Testis (tissue), 3 donors: Measurements from ENCODE around the gene CNR2. TPM values are rescaled to one million over a fixed set of nuclear protein-coding genes. Genes with fewer than 3 reads are reported as not detected.

Experiments
- DNase-seq: peaks from one replicate; pipeline ENCODE4 v3.0.0-alpha.2; 2019
- H3K27ac ChIP-seq, 2 donors: fragments of 200-600 bp; sonication (generic); one replicate each; pipeline ENCODE4 v1.5.1; 2019
- H3K27me3 ChIP-seq: fragments of 200-600 bp; sonication (generic); one replicate; pipeline ENCODE4 v1.5.1; 2019
- H3K36me3 ChIP-seq: fragments of 200-600 bp; sonication (generic); one replicate; pipeline ENCODE4 v1.5.1; 2017; ENCODE audit warnings: low read depth; ENCODE audit errors: missing control alignments
- H3K4me1 ChIP-seq: fragments of 200-600 bp; sonication (generic); one replicate; pipeline ENCODE4 v1.5.1; 2019
- H3K4me3 ChIP-seq, 2 donors: fragments of 200-600 bp; sonication (generic); one replicate each; pipeline ENCODE4 v1.5.1; 2017 to 2019
- H3K9me3 ChIP-seq: fragments of 200-600 bp; sonication (generic); one replicate; pipeline ENCODE4 v1.5.1; 2017
- CTCF ChIP-seq, 3 experiments: fragments of 450-650 bp in 2 of 3; fragments of 200-600 bp in 1 of 3; sonication (generic) in 1 of 3; IDR thresholded peaks; one replicate each; pipeline ENCODE4 v1.5.1; 2016 to 2019; ENCODE audit warnings: antibody characterized with exemption in 3 of 3, mild to moderate bottlenecking in 2 of 3, moderate library complexity in 1 of 3
- POLR2A ChIP-seq: fragments of 450-650 bp; IDR thresholded peaks from one replicate; pipeline ENCODE4 v1.6.1; 2017; ENCODE audit warnings: antibody characterized with exemption, mild to moderate bottlenecking, moderate library complexity
- WGBS, 2 donors: methylation state at CpG; one replicate each; pipeline ENCODE4 v1.1.5; 2018; 5-methylcytosine and 5-hydroxymethylcytosine counted together
- intact Hi-C: fragments of 100-400 bp; cut with DNase I; formaldehyde crosslinking; loops from one replicate; pipeline ENCODE4 v1.15.1; 2023; ENCODE audit warnings: low total_unique reads
- polyA plus RNA-seq: library from polyadenylated mRNA; stranded (reverse); fragments of 350-450 nt; fragmentation: Illumina TruSeq; extraction: RNeasy Lipid Tissue Mini Kit (QIAGEN cat#74804); gene quantifications from one replicate; pipeline ENCODE4 v1.2.3, GENCODE V29; 2014; ENCODE audit warnings: low read depth, low replicate concordance; ENCODE audit not compliant: insufficient read depth
- total RNA-seq, 2 donors: library from RNA; depleted of rRNA; stranded (reverse); fragments of >200 nt; gene quantifications; one replicate each; pipeline ENCODE4 v1.2.3, GENCODE V29; 2016

CNR2 gene
- total and polyA plus RNA-seq, 3 donors from 2014 or later: 0.06 to 0.20 (median 0.08) TPM

DNA sequence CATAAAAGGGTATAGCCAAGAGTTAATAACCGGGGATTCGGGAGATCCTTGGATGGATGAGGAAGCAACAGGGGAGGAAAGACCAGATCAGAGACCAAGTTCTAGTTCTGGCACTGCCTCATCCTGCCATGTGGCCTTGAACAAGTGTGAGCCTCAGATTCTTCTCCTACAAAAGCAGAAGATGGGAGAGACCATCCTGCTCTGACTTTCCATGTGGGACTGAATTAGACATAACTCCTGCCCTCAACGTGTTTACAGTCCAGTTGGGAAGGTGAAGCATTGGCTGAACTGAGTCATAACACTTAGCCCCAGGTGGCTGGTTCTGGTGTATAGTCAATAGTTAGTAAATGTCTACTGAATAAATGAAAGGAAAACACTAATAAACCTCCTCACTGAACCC lies 12.1 kb upstream of the CNR2 start:
- intact Hi-C loops: no loop called here
- 77 to 80% methylated on average over 3 of the region's 3 CpGs for WGBS, 2 donors
- no peaks in the 10 kb centered on the region for H3K27me3 ChIP-seq
- H3K9me3 ChIP-seq: no peaks in the 10 kb centered on the region
- H3K36me3 ChIP-seq: no peaks in the 10 kb centered on the region
- TF ChIP-seq POLR2A (no peak), CTCF (IDR thresholded peaks at IDR 0.05) (no peak)
- H3K4me3 ChIP-seq: no peak overlapping the region
- no peak overlapping the region for H3K27ac ChIP-seq
- DNase-seq: no peak
- no peaks in the 10 kb centered on the region for H3K4me1 ChIP-seq

DNA sequence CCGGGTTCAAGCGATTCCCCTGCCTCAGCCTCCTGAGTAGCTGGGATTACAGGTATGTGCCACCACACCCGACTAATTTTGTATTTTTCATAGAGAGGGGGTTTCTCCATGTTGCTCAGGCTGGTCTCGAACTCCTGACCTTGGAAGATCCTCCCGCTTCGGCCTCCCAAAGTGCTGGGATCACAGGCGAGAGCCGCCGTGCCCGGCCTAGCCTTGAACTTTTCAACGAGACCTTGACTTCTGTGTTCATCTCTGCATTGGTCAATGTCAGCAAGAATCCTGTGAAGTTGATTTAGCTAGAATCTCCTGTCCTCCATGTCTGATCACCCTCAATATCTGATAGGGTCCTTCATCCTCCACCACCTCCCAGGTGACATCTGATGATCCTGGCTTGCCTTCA lies 11.4 kb upstream of the CNR2 start:
- no peak overlapping the region for H3K4me3 ChIP-seq
- H3K36me3 ChIP-seq: no peaks in the 10 kb centered on the region
- no peak for DNase-seq
- intact Hi-C loops: no loop called here
- 79% methylated on average over 11 of the region's 11 CpGs for WGBS, 2 donors
- TF ChIP-seq POLR2A: no peak
- no peak for TF ChIP-seq CTCF (IDR thresholded peaks at IDR 0.05)
- peaks cover 3% of the 10 kb centered on the region for H3K4me1 ChIP-seq
- H3K27ac ChIP-seq: no peak overlapping the region
- no peaks in the 10 kb centered on the region for H3K27me3 ChIP-seq
- no peaks in the 10 kb centered on the region for H3K9me3 ChIP-seq

DNA sequence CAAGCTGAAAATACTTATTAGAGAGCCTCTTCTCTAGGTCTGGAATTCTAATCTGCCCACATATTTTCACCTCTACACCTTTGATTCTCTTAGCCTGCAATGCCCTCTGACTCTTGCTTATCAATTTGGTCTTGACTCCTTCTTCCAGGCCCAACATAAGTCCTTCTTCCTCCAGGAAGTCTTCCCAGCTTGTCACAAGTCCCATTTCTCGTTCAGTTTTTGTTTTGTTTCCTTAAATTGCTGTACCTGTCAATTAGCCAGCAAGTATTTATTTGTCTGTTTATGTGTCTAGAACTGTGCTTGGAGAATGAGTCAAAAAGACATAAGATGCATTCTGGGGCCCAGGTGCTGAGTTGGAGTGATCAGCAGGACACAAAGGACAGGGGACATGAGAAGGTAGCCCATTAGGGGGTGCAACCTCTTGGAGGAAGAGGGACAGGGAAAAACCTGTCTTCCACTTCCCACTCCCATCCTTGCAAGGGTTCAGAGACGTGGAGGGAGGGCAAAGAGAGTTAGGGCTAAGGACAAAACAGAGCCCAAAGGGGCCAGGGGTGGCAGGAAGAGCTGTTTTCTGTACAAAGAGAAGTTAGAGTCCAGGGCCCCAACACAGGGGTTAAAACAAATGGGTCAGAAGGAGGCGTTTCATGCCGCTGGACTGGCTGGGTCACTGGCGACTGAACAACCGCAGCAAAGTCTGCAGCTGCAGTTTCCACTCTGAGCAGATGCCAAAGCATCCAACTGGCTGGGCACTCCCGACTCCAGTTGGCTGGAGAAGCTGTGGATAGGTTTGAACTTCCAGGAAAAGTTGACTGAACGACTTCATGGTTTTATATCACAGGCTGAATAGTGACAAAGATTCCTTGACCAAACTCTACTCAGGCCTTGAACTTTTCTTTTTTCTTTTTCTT lies 10.7 kb upstream of the CNR2 start:
- H3K27ac ChIP-seq: no peak overlapping the region
- intact Hi-C loops: no loop called here
- no peak for DNase-seq

DNA sequence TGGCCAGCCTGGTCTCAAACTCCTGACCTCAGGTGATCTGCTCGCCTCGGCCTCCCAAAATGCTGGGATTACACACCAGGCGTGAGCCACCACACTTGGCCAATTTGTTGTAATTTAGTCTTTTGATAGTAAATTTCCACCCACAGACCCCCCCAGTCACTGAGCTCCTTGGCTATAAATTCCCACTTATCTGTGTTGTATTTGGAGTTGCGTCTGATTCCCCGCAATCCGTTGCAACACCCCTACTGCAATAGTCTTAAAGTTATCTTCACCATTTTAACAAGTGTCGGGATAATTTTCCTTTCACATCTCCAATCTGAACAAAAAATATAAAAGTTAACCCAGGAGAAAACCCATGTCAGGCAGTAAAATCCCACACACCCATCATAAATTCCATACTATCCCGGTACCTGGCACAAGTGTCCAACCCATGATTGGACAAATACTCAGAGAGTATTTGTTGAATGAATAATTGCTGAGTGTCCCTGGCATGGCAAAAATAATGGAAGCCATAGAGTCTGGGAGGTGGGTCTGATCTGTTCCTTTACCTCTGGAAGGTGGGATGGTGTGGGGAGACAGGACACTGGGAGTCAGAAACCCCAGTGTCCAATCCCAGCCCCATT lies 9.3 kb upstream of the CNR2 start:
- TF ChIP-seq CTCF (IDR thresholded peaks at IDR 0.05) (no peak), POLR2A (no peak)
- Histone ChIP-seq H3K4me3 (no peak overlapping the region), H3K27ac (no peak overlapping the region), H3K36me3 (no peaks in the 10 kb centered on the region), H3K4me1 (peaks cover 3% of the 10 kb centered on the region), H3K9me3 (no peaks in the 10 kb centered on the region), H3K27me3 (no peaks in the 10 kb centered on the region)
- intact Hi-C loops: no loop called here
- DNase-seq: no peak
- 86 to 87% methylated on average over 8 of the region's 8 CpGs for WGBS, 2 donors

More for the DNA sequence above, 10.7 kb upstream of the CNR2 start:
- Histone ChIP-seq H3K36me3 (no peaks in the 10 kb centered on the region), H3K9me3 (no peaks in the 10 kb centered on the region), H3K4me3 (no peak overlapping the region), H3K4me1 (peaks cover 3% of the 10 kb centered on the region), H3K27me3 (no peaks in the 10 kb centered on the region)
- TF ChIP-seq CTCF (IDR thresholded peaks at IDR 0.05): no peak
- no peak for TF ChIP-seq POLR2A
- WGBS, 2 donors: 56 to 66% methylated on average over 8 of the region's 8 CpGs
